Cardiac fibroblast (primary cell): ENCODE results near the gene GLIS1.

Source experiments
- DNase-seq, 2 donors: peaks; one replicate each; pipeline versions ENCODE4 v3.0.0 to v3.0.0-alpha.2; 2010; ENCODE audit warnings: low read depth in 2 of 2
- H3K4me3 ChIP-seq, 2 donors: replicated peaks in 1 of 2; 1 replicate in 1 of 2; 2 replicates in 1 of 2; pipeline ENCODE4 v1.5.1; 2011; ENCODE audit warnings: low read depth in 2 of 2, low read length in 2 of 2, mild to moderate bottlenecking in 2 of 2, moderate library complexity in 1 of 2
- CTCF ChIP-seq: IDR thresholded peaks from one replicate; pipeline ENCODE4 v1.5.1; 2011; ENCODE audit warnings: low read depth, mild to moderate bottlenecking, low read length, inconsistent platforms

GLIS1 gene

GRCh38 chr1:53600001-53600400, 139.0 kb downstream of the GLIS1 start:
- no peak overlapping the region for H3K4me3 ChIP-seq
- no peak for TF ChIP-seq CTCF
- DNase-seq, result no peak

GRCh38 chr1:53599481-53599880, 139.5 kb downstream of the GLIS1 start:
- no peak for TF ChIP-seq CTCF
- no peak overlapping the region for H3K4me3 ChIP-seq
- DNase-seq, result no peak

- no peak for TF ChIP-seq CTCF
- H3K4me3 ChIP-seq, result no peak overlapping the region
- DNase-seq, result no peak
These were observed 140.0 kb downstream of the GLIS1 start for GRCh38 chr1:53598966-53599365.

GRCh38 chr1:53595906-53596305, 143.1 kb downstream of the GLIS1 start:
- TF ChIP-seq CTCF, result no peak
- H3K4me3 ChIP-seq, result no peak overlapping the region
- DNase-seq, result no peak

- no peak for TF ChIP-seq CTCF
- DNase-seq, result no peak
- no peak overlapping the region for H3K4me3 ChIP-seq
These were observed 144.4 kb downstream of the GLIS1 start for GRCh38 chr1:53594391-53595180.

- no peak for TF ChIP-seq CTCF
- no peak for DNase-seq
These were observed 145.1 kb downstream of the GLIS1 start for GRCh38 chr1:53593758-53594380.

More at GRCh38 chr1:53593758-53594380, 145.1 kb downstream of the GLIS1 start:
- no peak overlapping the region for H3K4me3 ChIP-seq
